ENCODE results near the gene PAGE4.

Gene PAGE4

GRCh38 chrX:49829016-49829415 lies at the start of gene PAGE4:
Gene PAGE4 (plus strand): TSS chrX:49829303. CDS start chrX:49830429, 1,126 bp downstream.
- DNase-seq, result no peak

- no peak for DNase-seq
These were observed 44.3 kb upstream of the PAGE4 start for GRCh38 chrX:49784747-49785280.

- no peak for DNase-seq
These were observed 36.7 kb upstream of the PAGE4 start for GRCh38 chrX:49792376-49792775.

- no peak for DNase-seq
These were observed 35.4 kb upstream of the PAGE4 start for GRCh38 chrX:49793686-49794085.

- no peak for DNase-seq
These were observed 29.3 kb upstream of the PAGE4 start for GRCh38 chrX:49799828-49800227.

- DNase-seq, result no peak
These were observed 19.0 kb upstream of the PAGE4 start for GRCh38 chrX:49809891-49810632.

GRCh38 chrX:49812177-49812576 lies 16.9 kb upstream of the PAGE4 start:
- DNase-seq, result no peak

- DNase-seq, result no peak
These were observed 12.7 kb upstream of the PAGE4 start for GRCh38 chrX:49816435-49816834.

GRCh38 chrX:49838374-49838773 lies 9.3 kb downstream of the PAGE4 start:
- peak in 1 of 2 donors; percentile 4 for DNase-seq

GRCh38 chrX:49840679-49841078 lies 11.6 kb downstream of the PAGE4 start:
- peak; percentile 1 to 24 for DNase-seq

- no peak for DNase-seq
These were observed 13.5 kb downstream of the PAGE4 start for GRCh38 chrX:49842621-49843020.

GRCh38 chrX:49844611-49845010 lies 15.5 kb downstream of the PAGE4 start:
- DNase-seq, result peak; percentile 12 to 58

GRCh38 chrX:49845701-49846403 lies 16.7 kb downstream of the PAGE4 start:
- DNase-seq, result no peak

- no peak for DNase-seq
These were observed 17.4 kb downstream of the PAGE4 start for GRCh38 chrX:49846522-49846921.

- DNase-seq, result no peak
These were observed 19.2 kb downstream of the PAGE4 start for GRCh38 chrX:49848275-49848674.

GRCh38 chrX:49850028-49850427 lies 20.9 kb downstream of the PAGE4 start:
- DNase-seq, result no peak

GRCh38 chrX:49853661-49854060 lies 24.6 kb downstream of the PAGE4 start:
- DNase-seq, result no peak

- DNase-seq, result no peak
These were observed 27.7 kb downstream of the PAGE4 start for GRCh38 chrX:49856819-49857218.

GRCh38 chrX:49858341-49858740 lies 29.2 kb downstream of the PAGE4 start:
- DNase-seq, result no peak

GRCh38 chrX:49859491-49859890 lies 30.4 kb downstream of the PAGE4 start:
- no peak for DNase-seq

- DNase-seq, result no peak
These were observed 31.9 kb downstream of the PAGE4 start for GRCh38 chrX:49860867-49861535.

GRCh38 chrX:49862093-49862492 lies 33.0 kb downstream of the PAGE4 start:
- no peak for DNase-seq

- DNase-seq, result no peak
These were observed 39.6 kb downstream of the PAGE4 start for GRCh38 chrX:49868739-49869138.

GRCh38 chrX:49876750-49877149 lies 47.6 kb downstream of the PAGE4 start:
- peak in 1 of 2 donors; percentile 3 for DNase-seq
